ENCODE data around the gene MAPK8IP1. TPM values are rescaled to one million over a fixed set of nuclear protein-coding genes. Genes with fewer than 3 reads are reported as not detected.

The MAPK8IP1 gene
- total and polyA plus RNA-seq, 7 donors, result 0.53 to 2.6 (median 1.3) TPM

DNA sequence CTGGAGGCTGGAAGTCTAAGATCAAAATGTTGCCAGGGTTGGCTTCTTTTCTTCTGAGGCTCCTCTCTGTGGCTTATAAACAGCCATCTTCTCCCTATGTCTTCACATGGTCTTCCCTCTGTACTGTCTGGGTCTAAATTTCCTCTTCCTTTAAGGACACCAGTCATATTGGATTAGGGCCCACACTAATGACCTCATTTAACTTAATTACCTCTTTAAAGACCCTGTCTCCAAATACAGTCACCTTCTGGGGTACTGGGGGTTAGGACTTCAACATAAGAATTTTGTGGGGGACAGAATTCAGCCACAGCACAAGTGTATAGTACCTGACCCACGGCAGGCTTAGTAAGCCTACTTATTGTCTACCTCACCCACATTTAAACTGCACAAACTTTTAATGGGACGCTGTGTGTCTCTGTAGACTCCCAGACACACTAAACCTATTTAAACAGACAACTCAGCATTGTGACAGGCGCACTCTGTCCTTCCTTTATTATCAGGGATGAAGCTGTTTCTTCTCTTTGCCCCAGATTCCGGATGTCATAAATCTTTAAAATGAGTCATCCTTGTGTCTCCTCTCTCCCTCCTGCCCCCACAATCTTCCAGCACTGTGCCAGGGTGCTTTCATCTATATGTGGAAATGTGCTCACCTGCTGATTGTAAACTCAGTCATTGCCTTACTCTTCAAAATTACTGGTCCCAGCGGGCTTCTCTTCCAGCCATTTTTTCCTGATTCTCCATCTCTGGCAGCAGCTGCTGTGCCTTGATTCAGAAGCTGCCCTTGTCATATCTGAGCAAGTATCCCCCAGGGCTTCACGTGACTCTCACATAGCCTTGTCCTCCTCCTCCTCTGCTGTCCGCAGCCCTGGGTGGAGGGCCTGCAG lies 5.4 kb upstream of the MAPK8IP1 start:
- peaks cover 2 to 73% of the 10 kb centered on the region in 2 donors for H3K36me3 ChIP-seq (ENCODE audit: insufficient read depth in 1 of 2, low read depth in 1 of 2)
- ATAC-seq, result peak; percentile 56 to 73 (median 71)
- H3K27ac ChIP-seq, result no peak overlapping the region
- no peaks in the 10 kb centered on the region for H3K9me3 ChIP-seq
- DNase-seq, result no peak
- no peaks in the 10 kb centered on the region for H3K4me1 ChIP-seq
- intact Hi-C loops (cut with DNase I), result loop anchor here in 1 of 2 donors (10.0 kb wide), 1 partner anchor 225 kb away; no protein-coding TSS in a partner anchor
- H3K27me3 ChIP-seq (ENCODE audit: insufficient read depth in 3 of 3, low read length in 2 of 3), result no peaks in the 10 kb centered on the region
- H3K4me3 ChIP-seq, result no peak overlapping the region
- TF ChIP-seq, protein P1, sequence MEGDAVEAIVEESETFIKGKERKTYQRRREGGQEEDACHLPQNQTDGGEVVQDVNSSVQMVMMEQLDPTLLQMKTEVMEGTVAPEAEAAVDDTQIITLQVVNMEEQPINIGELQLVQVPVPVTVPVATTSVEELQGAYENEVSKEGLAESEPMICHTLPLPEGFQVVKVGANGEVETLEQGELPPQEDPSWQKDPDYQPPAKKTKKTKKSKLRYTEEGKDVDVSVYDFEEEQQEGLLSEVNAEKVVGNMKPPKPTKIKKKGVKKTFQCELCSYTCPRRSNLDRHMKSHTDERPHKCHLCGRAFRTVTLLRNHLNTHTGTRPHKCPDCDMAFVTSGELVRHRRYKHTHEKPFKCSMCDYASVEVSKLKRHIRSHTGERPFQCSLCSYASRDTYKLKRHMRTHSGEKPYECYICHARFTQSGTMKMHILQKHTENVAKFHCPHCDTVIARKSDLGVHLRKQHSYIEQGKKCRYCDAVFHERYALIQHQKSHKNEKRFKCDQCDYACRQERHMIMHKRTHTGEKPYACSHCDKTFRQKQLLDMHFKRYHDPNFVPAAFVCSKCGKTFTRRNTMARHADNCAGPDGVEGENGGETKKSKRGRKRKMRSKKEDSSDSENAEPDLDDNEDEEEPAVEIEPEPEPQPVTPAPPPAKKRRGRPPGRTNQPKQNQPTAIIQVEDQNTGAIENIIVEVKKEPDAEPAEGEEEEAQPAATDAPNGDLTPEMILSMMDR (IDR thresholded peaks at IDR 0.05), result no peak
- 79 to 88% (median 86%) methylated on average over 7 of the region's 7 CpGs for WGBS, 3 donors

DNA sequence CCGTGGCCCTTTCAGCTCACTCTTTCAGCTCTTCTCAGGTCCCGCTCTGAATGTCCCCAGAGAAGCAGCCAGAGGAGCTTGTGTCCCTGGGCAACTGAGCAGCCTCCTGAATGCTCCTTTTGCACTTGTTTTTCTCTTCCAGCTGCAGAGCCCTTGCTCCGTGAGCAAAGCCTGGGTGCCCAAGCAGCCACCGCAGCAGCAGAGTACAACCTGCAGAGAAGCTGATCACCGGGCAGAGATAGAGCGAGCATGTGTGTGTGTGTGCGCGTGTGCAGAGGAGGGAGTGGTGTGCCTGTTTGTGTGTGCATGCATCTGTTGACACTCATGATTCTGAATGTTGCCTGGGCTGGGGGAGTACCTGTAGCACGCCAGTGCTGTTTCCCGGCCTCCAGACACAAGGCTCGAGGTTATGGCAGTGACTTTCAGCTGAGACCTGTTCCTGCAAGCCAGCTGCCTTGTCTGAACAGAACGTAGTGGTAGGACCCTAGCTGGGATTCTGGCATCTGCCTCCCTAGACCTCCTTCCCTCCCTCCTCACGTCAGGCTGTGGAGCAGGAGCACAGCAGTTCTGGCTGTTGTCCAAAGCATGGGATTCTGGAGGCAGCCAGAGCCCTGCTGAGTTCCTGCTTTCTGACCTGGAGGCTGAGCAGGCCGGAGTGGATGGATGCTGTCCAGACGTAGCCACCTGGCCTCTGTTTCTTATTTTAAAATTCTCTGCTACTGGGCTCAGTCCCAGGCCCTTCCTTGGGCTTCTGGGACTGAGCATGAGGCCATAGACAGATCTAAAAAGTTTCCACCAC lies 4.5 kb upstream of the MAPK8IP1 start:
- no peak for DNase-seq
- TF ChIP-seq, protein P1 (IDR thresholded peaks at IDR 0.05), result no peak
- 74 to 85% (median 76%) methylated on average over 15 of the region's 15 CpGs for WGBS, 3 donors
- H3K4me1 ChIP-seq, result peaks cover 3% of the 10 kb centered on the region
- H3K36me3 ChIP-seq (ENCODE audit: insufficient read depth in 1 of 2, low read depth in 1 of 2), result peaks cover 0 to 63% of the 10 kb centered on the region in 2 donors
- no peaks in the 10 kb centered on the region for H3K9me3 ChIP-seq
- no peaks in the 10 kb centered on the region for H3K27me3 ChIP-seq (ENCODE audit: insufficient read depth in 3 of 3, low read length in 2 of 3)
- ATAC-seq, result no peak
- no peak overlapping the region for H3K27ac ChIP-seq
- intact Hi-C loops (cut with DNase I), result no loop called here
- H3K4me3 ChIP-seq, result no peak overlapping the region

DNA sequence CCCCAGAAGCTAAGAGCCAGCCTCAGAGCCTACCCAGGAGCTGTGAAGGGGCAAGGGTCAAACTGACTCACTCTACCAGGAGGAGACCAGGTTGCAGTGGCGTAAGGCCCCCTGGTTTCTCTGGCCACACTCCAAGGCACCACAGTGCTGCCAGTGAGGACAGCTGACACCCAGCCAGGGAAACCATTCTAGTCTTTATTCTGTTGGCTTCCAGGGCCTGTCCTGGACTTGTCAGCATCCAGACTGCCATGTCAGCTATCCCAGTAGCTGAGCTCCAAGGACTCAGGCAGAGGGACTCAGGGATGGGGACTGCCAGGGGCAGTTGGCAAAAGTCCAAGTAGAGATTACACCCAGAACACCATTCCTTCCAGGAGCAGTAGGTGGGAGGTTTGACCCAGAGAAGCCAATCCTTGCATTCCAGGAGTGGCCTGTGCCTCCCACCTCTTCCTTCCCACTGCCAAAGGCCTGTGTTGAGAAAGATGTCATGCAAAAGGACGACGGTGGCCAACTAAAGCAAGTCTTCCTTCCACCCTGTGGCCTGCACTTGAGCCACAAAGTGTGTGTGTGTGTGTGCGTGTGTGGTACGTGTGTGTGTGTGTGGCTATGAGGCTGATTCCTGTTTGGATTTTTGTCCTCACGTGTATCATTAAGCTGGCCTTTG lies 3.6 kb upstream of the MAPK8IP1 start:
- DNase-seq, result no peak
- no peaks in the 10 kb centered on the region for H3K27me3 ChIP-seq (ENCODE audit: insufficient read depth in 3 of 3, low read length in 2 of 3)
- peaks cover 4% of the 10 kb centered on the region for H3K4me1 ChIP-seq
- TF ChIP-seq, protein P1 (IDR thresholded peaks at IDR 0.05), result no peak
- ATAC-seq, result no peak
- peaks cover 0 to 55% of the 10 kb centered on the region in 2 donors for H3K36me3 ChIP-seq (ENCODE audit: insufficient read depth in 1 of 2, low read depth in 1 of 2)
- H3K27ac ChIP-seq, result no peak overlapping the region
- intact Hi-C loops (cut with DNase I), result no loop called here
- no peaks in the 10 kb centered on the region for H3K9me3 ChIP-seq
- WGBS, 3 donors, result 73 to 82% (median 79%) methylated on average over 6 of the region's 6 CpGs
- no peak overlapping the region for H3K4me3 ChIP-seq

DNA sequence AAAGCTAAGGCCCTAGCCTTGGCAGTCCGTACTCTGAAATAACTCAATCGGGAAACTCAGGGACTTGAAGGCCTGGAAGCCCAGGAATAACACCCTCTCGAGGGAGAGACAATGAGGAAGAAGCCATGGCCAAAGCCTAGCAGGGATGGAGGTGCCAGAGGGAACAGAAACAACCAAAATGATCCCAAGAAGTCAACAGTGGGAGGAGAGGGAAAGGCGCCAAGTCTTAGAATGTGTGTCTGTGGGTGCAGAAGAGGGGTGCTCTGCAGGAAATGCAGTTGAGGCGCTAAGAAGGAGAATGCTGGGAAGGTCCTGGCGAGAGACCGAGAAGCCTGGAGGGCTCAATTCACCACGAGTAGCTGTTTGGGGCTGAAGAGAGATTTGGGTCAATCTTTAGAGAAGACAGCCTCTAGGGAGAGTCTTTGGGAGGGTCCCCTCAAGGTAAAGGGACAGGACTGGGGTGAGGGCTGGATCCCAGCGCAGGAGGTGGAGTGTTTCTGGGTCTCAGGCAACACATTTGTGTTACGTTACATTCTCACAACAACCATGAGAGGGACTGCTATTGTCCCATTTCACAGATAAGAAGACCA lies 760 bp upstream of the MAPK8IP1 start:
- Histone ChIP-seq H3K27me3 (ENCODE audit: insufficient read depth in 3 of 3, low read length in 2 of 3) (no peaks in the 10 kb centered on the region), H3K9me3 (no peaks in the 10 kb centered on the region), H3K4me1 (peaks cover 4% of the 10 kb centered on the region), H3K4me3 (peak overlapping the region; percentile 60), H3K27ac (no peak overlapping the region), H3K36me3 (ENCODE audit: insufficient read depth in 1 of 2, low read depth in 1 of 2) (peaks cover 0 to 30% of the 10 kb centered on the region in 2 donors)
- no peak for DNase-seq
- TF ChIP-seq, protein P1 (IDR thresholded peaks at IDR 0.05), result no peak
- WGBS, 3 donors, result 83 to 84% (median 83%) methylated on average over 10 of the region's 10 CpGs
- peak in 1 of 4 donors; percentile 10 for ATAC-seq
- intact Hi-C loops (cut with DNase I), result no loop called here
